HG03378 (cell line): ENCODE results near the gene TBATA.

Source experiments
- ATAC-seq: cut with Tn5 transposase; IDR thresholded peaks from one replicate; pipeline ENCODE4 v1.9.1; 2021; ENCODE audit warnings: mild to moderate bottlenecking, moderate library complexity; ENCODE audit not compliant: unreplicated experiment

TBATA gene

GRCh38 chr10:70809011-70809611 lies 23.9 kb upstream of the TBATA start:
- ATAC-seq, result no peak

GRCh38 chr10:70807556-70807955 lies 22.4 kb upstream of the TBATA start:
- no peak for ATAC-seq

- no peak for ATAC-seq
Observed at GRCh38 chr10:70806841-70807240, 21.7 kb upstream of the TBATA start.

DNA sequence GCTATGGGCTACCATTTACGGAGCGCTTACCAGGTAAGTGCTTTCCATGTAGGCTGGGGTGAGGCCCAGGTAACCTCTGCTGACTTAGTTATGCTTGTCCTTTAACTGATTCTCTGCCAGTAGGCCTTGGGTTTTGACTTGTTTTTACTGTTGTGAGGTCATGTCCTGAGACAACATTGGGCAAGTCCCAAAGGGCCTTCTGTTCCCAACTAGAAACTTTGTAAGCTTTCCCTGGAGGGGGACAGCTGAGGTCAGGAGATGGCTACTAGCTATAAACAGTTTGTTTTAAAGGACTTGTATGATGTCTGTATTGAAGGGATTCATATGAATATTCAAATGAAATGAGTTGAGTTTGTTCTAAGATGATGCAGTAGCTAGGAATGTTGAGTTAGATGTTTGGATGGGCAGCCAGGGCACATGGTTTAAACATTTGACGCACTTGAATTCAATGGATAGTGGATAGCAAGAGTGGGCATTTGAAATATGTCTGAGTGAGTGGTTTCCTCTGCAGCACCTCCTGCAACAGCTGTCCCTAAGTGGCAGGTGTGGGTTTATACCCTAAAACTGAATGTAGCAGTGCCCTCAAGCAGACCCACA lies 20.5 kb upstream of the TBATA start:
- no peak for ATAC-seq

DNA sequence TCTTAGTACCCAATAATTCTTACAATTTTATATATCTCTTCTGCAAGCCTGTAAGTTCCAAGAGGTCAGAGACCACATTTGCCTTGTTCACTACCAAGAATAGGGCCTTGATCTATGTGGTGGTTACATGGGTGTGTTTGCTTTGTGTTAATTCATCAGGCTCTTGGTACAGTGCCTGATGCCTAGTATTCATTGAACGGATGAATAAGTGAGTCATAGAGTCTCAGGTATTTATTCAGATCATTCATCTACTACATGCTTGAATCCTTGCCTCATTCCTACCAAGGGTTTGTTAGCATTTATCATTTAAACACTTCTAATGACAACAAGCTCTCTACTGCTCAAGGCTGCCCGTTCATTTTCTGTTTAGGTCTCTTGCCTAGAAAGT lies 19.2 kb upstream of the TBATA start:
- no peak for ATAC-seq

DNA sequence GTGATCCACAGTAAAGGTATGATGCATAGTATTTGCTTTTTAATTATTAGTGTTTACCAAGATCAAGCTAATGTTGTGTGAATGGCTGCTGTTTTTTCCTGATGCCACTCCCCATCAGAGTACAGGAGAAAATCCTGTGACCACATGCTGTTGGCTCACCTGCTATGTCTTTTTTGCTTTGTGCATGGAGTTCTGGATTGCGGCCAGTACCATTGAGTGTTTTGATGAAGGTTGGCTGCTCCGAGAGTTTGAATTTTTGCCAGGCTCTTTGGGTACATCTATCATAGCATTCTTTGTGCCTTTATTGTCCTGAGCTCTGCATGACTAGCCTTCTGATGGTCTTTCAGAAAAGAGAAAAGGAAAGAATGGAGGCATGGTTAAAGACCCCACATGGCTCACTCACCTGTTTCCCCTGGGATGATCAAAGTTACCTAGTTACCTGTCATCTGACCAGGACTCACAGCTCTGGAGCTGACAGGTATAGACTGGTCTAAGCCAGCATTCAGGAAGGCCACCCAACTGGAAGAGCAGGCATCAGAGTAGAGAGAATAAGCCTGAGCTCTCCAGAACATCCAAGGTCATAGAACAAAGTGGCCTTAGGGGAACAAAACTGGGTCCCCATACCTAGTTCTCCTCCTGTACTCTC lies 18.7 kb upstream of the TBATA start:
- no peak for ATAC-seq

DNA sequence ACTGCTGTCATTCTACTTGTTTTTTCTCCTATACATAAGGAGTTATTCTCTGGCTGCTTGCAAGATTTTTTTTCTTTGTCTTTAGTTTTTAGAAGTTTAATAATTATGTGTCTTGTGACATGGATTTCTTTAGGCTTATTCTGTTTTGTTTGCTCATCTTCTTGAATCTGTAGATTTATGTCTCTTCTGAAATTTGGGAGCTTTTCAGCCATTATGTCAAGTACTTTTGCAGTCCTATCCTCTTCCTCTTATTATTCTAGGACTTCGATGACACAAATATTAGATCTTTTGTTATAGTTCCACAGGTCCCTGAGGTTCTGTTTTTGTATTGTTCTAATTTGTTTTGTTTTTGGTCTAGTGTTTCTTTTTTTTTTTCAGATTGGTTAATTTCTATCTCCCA lies 16.7 kb upstream of the TBATA start:
- ATAC-seq, result no peak

GRCh38 chr10:70799124-70799523 lies 13.9 kb upstream of the TBATA start:
- no peak for ATAC-seq

DNA sequence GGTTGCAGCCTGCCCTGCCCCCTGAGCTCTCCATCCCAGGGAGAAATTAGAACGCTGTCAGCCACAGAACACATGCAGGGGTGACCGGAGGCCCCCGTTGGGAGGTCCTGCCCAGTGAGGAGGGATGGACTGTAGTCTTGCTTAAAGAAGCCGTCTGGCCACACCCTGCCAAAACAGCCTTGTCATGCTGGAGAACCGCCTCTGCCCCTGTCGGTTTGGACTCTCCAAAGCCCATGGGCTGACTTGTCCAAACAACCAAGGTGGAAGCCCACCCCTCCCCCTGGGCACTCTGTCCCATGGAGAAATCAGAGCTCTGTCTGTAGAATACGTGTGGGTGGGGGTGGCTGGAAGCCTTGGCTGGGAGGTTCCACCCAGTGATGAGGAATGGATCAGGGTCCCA lies 12.7 kb upstream of the TBATA start:
- no peak for ATAC-seq

GRCh38 chr10:70795613-70796012 lies 10.4 kb upstream of the TBATA start:
- no peak for ATAC-seq

DNA sequence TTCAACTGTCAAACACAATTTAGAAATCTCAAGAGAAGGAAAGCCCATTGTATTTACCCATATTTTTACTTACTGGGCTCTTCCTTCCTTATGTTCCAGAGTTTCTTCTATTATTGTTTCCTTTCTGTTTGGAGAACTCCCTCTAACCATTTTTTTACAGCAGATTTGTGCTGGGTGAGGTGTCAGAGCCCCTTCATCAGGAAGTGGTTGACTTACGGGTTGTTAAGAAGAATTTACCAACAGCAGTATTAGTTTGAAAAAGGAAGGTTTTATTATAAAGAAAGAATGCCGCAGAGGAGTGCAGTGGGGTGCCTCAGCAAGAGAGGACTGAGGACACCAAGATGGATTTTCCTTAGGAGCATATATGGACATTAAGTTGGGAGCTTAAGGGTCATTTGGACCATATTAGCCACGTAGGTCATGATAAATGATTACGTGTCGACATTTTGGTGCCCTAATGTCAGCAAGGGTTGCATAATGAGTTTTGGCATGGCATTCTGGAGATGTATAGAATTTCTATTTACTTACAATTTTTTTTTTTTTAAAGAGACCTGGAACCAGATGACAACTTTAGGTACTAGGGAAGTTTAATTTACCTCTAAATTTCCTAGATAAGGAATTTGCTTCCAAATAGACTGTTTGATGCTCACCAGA lies 6.3 kb upstream of the TBATA start:
- ATAC-seq, result no peak

GRCh38 chr10:70786799-70787415 lies 1.7 kb upstream of the TBATA start:
- no peak for ATAC-seq

DNA sequence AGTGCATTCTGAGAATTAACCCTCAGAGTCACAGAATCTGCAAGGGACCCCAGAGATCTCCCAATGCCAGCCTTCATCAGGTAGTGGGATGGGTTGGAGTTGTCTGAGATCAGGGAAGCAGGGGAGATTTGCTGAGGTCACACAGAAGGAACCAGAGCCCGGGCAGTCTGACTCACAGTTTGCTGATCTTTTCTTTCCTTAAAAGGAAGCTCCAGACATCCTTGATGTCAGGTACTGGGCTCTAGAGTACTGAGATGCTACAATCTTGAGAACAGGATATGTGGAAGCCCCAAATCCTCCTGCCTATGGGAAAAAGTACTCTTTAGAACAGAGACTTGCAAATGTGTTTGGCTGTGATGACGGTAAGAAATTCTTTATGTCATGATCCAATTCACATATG lies 706 bp downstream of the TBATA start:
- ATAC-seq, result no peak

- ATAC-seq, result no peak
Observed at GRCh38 chr10:70784016-70784415, 1.2 kb downstream of the TBATA start.

- ATAC-seq, result no peak
Observed at GRCh38 chr10:70782746-70783680, 2.2 kb downstream of the TBATA start.

- ATAC-seq, result no peak
Observed at GRCh38 chr10:70782086-70782745, 3.0 kb downstream of the TBATA start.

DNA sequence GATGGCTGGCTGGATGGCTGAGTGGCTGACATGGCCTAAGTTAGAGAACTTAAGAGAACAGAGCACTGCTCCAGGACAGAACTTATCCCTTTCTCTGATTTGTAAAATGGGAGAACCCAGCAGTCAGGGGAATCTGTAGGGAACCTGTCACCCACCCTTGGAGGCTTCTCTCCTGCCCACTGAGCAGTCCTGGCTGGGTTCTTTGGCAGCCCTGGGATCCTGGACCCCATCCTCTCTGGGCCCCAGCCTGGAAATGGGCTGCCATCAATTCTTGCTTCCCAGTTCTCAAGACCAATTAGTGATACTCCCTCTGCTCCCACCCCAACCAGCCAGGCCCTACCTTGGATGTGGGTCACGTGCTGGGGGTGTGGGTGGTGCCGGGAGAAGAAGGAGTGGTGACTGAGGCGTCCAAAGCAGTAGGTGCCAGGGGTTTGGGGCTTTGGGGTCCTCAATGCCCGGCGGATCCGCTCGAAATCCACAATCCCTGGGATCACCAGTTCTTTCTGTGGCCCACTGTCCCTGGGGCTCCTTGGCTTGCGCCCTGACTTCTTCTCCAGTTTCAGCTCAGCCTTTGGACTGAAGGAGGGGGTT lies 3.6 kb downstream of the TBATA start:
- ATAC-seq, result no peak

GRCh38 chr10:70780772-70781171 lies 4.4 kb downstream of the TBATA start:
- no peak for ATAC-seq

DNA sequence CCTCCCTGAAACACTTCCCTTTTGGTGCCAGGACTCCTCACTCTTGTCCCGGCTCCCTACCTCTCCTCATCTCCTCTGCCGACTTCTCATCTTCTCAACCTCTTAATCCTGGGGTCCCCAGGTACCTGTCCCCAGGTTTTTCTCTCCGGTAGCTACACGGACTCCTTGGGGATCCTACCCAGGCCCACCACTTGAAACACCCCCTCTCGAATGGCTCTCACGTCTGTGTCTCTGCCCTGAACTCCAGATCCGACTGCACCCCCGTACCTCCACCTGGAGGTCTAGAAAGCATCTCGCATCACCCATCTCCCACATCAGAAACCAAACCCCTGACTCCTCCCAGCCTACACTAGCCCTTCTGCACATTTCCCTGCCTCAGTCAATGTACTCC lies 4.8 kb downstream of the TBATA start:
- no peak for ATAC-seq
